ENCODE data around the gene PPP4R1.

The PPP4R1 gene

DNA sequence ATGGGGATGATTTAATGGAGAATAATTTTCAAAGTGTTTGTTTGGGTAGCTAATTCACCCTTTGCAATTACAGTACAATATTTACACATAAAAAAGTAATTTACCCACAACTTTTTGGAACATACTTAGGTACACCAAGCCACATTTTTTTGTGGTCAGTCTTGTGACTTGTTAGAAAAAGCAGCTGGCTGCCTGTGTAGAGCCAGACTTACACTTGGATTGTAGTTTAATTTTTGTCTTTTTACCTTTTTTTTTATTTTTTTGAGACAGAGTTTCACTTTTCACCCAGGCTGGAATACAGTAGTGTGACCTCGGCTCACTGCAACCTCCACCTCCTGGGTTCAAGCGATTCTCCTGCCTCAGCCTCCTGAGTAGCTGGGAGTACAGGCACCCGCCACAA, 93.7 kb downstream of the PPP4R1 start:
- H3K9ac ChIP-seq (ENCODE audit: low read depth, low read length): no peak overlapping the region
- H3K27me3 ChIP-seq (ENCODE audit: control insufficient read depth, insufficient read depth, low read length): no peaks in the 10 kb centered on the region
- H3K4me3 ChIP-seq (ENCODE audit: low read depth, low read length): no peak overlapping the region
- no peaks in the 10 kb centered on the region for H3K9me3 ChIP-seq (ENCODE audit: control insufficient read depth, insufficient read depth, low read length)
- H3K4me1 ChIP-seq (ENCODE audit: control insufficient read depth, insufficient read depth, low read length): no peaks in the 10 kb centered on the region
- H3K36me3 ChIP-seq (ENCODE audit: control insufficient read depth, insufficient read depth, low read length): no peaks in the 10 kb centered on the region

GRCh38 chr18:9519399-9519798, 95.0 kb downstream of the PPP4R1 start:
- no peaks in the 10 kb centered on the region for H3K27me3 ChIP-seq (ENCODE audit: control insufficient read depth, insufficient read depth, low read length)
- H3K9ac ChIP-seq (ENCODE audit: low read depth, low read length): no peak overlapping the region
- no peak overlapping the region for H3K4me3 ChIP-seq (ENCODE audit: low read depth, low read length)
- H3K9me3 ChIP-seq (ENCODE audit: control insufficient read depth, insufficient read depth, low read length): no peaks in the 10 kb centered on the region
- no peaks in the 10 kb centered on the region for H3K4me1 ChIP-seq (ENCODE audit: control insufficient read depth, insufficient read depth, low read length)
- no peaks in the 10 kb centered on the region for H3K36me3 ChIP-seq (ENCODE audit: control insufficient read depth, insufficient read depth, low read length)

DNA sequence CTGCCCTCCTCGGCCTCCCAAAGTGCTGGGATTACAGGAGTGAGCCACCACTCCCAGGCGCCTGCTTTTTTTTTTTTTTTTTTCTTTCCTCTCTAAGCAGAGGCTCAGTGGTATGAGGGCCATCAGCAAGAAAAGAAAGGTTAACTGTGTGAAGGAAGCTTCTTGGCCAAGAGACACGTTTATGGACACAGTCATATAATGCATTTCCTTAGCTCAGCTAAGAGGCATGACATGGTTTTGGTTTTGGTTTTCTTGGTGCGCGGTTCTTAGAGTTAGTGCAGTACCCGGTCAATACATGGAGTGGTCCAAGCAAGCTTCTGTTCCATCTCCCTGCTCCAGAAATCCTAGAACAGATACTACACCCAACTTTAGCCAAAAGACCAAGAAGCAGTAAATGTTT, 96.5 kb downstream of the PPP4R1 start:
- Histone ChIP-seq H3K27me3 (ENCODE audit: control insufficient read depth, insufficient read depth, low read length) (no peaks in the 10 kb centered on the region), H3K36me3 (ENCODE audit: control insufficient read depth, insufficient read depth, low read length) (no peaks in the 10 kb centered on the region), H3K4me1 (ENCODE audit: control insufficient read depth, insufficient read depth, low read length) (no peaks in the 10 kb centered on the region), H3K9ac (ENCODE audit: low read depth, low read length) (no peak overlapping the region), H3K4me3 (ENCODE audit: low read depth, low read length) (no peak overlapping the region), H3K9me3 (ENCODE audit: control insufficient read depth, insufficient read depth, low read length) (no peaks in the 10 kb centered on the region)

DNA sequence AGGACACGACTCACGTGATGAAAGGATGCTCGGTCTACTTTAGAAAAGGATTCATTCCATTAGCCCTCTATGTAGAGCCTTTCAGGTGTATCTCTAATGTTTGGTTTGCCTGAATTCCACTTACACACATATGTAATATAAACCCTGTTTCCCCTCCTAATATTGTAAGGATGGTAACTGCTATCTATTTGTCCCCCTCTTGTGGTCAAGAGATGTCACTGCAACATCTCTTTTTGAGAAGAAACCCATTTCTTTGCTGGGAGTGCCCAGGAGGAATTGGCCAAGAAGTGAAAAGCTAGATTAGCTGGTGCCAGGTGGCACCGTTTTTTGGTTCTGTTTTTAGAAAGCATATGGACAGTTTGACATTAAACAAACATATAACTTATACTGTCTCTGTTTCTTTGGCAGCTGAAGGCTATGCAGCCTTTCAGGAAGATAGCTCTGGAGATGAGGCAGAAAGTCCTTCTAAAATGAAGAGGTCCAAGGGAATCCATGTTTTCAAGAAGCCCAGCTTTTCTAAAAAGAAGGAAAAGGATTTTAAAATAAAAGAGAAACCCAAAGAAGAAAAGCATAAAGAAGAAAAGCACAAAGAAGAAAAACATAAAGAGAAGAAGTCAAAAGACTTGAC, 97.8 kb downstream of the PPP4R1 start:
- Histone ChIP-seq H3K9me3 (ENCODE audit: control insufficient read depth, insufficient read depth, low read length) (no peaks in the 10 kb centered on the region), H3K4me3 (ENCODE audit: low read depth, low read length) (no peak overlapping the region), H3K9ac (ENCODE audit: low read depth, low read length) (no peak overlapping the region), H3K36me3 (ENCODE audit: control insufficient read depth, insufficient read depth, low read length) (no peaks in the 10 kb centered on the region), H3K4me1 (ENCODE audit: control insufficient read depth, insufficient read depth, low read length) (no peaks in the 10 kb centered on the region), H3K27me3 (ENCODE audit: control insufficient read depth, insufficient read depth, low read length) (no peaks in the 10 kb centered on the region)

- H3K9me3 ChIP-seq (ENCODE audit: control insufficient read depth, insufficient read depth, low read length): no peaks in the 10 kb centered on the region
- H3K4me1 ChIP-seq (ENCODE audit: control insufficient read depth, insufficient read depth, low read length): no peaks in the 10 kb centered on the region
- no peaks in the 10 kb centered on the region for H3K27me3 ChIP-seq (ENCODE audit: control insufficient read depth, insufficient read depth, low read length)
- H3K4me3 ChIP-seq (ENCODE audit: low read depth, low read length): no peak overlapping the region
- H3K36me3 ChIP-seq (ENCODE audit: control insufficient read depth, insufficient read depth, low read length): no peaks in the 10 kb centered on the region
- no peak overlapping the region for H3K9ac ChIP-seq (ENCODE audit: low read depth, low read length)
These were observed 100.3 kb downstream of the PPP4R1 start for GRCh38 chr18:9513971-9514512.

DNA sequence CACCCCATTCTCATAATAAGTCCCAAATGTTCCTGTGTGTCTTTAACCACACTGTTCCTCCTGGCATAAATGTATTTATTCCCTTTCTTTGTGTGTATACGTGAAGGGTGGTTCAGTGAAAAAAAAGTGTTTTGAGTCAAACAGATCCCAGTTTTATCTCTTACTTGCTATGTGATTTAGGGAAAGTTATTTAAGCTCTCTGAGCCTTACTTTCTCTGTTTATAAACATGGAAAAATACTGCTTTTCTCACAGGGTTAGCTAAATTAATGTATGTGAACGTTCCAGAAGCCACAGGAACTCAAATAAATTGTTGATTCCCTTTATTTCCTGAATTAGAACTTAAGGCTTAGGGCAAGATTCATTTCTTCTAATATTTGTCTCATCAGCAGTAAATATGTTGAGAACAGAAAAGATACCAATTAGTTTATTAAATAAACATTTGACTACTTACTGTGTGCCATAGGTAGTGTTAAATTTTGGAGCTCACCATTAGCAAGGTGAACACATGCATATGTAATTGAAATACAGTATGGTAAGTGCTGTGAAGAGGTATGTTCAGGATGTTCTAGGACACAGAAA, 105.8 kb downstream of the PPP4R1 start:
- Histone ChIP-seq H3K27me3 (ENCODE audit: control insufficient read depth, insufficient read depth, low read length) (no peaks in the 10 kb centered on the region), H3K36me3 (ENCODE audit: control insufficient read depth, insufficient read depth, low read length) (no peaks in the 10 kb centered on the region), H3K9me3 (ENCODE audit: control insufficient read depth, insufficient read depth, low read length) (no peaks in the 10 kb centered on the region), H3K9ac (ENCODE audit: low read depth, low read length) (no peak overlapping the region), H3K4me1 (ENCODE audit: control insufficient read depth, insufficient read depth, low read length) (no peaks in the 10 kb centered on the region), H3K4me3 (ENCODE audit: low read depth, low read length) (no peak overlapping the region)

GRCh38 chr18:9507565-9508088, 106.7 kb downstream of the PPP4R1 start:
- H3K27me3 ChIP-seq (ENCODE audit: control insufficient read depth, insufficient read depth, low read length): no peaks in the 10 kb centered on the region
- no peaks in the 10 kb centered on the region for H3K36me3 ChIP-seq (ENCODE audit: control insufficient read depth, insufficient read depth, low read length)

DNA sequence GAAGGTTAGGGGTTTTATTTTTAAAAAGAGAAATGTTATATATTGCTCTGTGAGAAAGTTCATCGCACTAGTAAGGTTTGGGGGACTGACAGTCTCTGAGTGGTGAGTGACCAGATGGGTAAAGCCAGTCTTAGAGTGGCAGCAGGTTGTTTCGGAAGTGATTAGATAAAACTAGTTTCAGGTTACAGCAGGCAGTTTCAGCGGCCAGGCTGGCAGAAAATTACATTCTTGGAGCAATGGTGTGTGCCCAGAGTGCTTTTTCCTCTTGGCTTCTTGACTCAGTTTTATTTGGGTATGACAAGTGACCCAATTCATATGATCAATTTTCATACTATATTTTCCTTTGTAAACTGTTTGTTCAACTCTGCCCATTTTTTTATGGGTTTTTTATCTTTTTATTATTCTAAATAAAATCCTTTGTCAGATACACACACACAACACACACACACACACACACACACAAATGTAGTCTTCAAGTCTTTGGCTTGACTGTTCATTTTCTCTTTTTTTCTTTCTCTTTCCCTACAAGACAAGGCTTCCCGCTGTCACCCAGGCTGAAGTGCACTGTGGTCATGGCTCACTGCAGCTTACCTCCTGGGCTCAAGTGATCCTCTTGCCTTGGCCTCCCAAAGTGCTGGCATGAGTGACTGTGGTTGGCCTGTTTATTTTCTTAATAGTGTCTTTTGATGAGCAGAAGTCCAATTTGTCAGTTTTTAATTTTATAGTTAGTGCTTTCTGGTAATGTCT, 108.1 kb downstream of the PPP4R1 start:
- no peaks in the 10 kb centered on the region for H3K9me3 ChIP-seq (ENCODE audit: control insufficient read depth, insufficient read depth, low read length)
- no peaks in the 10 kb centered on the region for H3K27me3 ChIP-seq (ENCODE audit: control insufficient read depth, insufficient read depth, low read length)
- no peak overlapping the region for H3K4me3 ChIP-seq (ENCODE audit: low read depth, low read length)
- H3K9ac ChIP-seq (ENCODE audit: low read depth, low read length): no peak overlapping the region
- H3K4me1 ChIP-seq (ENCODE audit: control insufficient read depth, insufficient read depth, low read length): no peaks in the 10 kb centered on the region
- H3K36me3 ChIP-seq (ENCODE audit: control insufficient read depth, insufficient read depth, low read length): no peaks in the 10 kb centered on the region

More at GRCh38 chr18:9507565-9508088, 106.7 kb downstream of the PPP4R1 start:
- H3K9ac ChIP-seq (ENCODE audit: low read depth, low read length): no peak overlapping the region
- no peak overlapping the region for H3K4me3 ChIP-seq (ENCODE audit: low read depth, low read length)
- no peaks in the 10 kb centered on the region for H3K9me3 ChIP-seq (ENCODE audit: control insufficient read depth, insufficient read depth, low read length)
- no peaks in the 10 kb centered on the region for H3K4me1 ChIP-seq (ENCODE audit: control insufficient read depth, insufficient read depth, low read length)

All from iPS-15b (cell line).